Heart left ventricle (tissue), 13 donors: ENCODE data around the gene PARD3.

Source experiments
- CTCF ChIP-seq, 12 donors: fragments of 200-600 bp; sonication (generic) in 4 of 12; IDR thresholded peaks; one replicate each; pipeline versions ENCODE4 v1.5.0 to v1.8.0; 2018 to 2022; ENCODE audit warnings: antibody characterized with exemption in 12 of 12, mild to moderate bottlenecking in 5 of 12
- POLR2A ChIP-seq, 2 donors: fragments of 450-650 bp; IDR thresholded peaks; one replicate each; pipeline ENCODE4 v1.6.1; 2017; ENCODE audit warnings: antibody characterized with exemption in 2 of 2, mild to moderate bottlenecking in 2 of 2, moderate library complexity in 2 of 2
- donor health status: ischemic (EF 13 %, LVEDD 7.1; RV severe dilation, severe dysfunction).
- donor health status: DM: no; HTN: yes; CAD: no.
- donor health status: DM: no; HTN: no; CAD: no.
- donor health status: ischemic (EF 25% LVEDD 6.9; RV normal size, moderate dysfunction).
- donor health status: ischemic (EF 25% LVEDD 5.7; RV mildly dilated, moderate dysfunction).
- donor health status: ischemic (EF 35%, LVEDD 5.7; RV mildly dilated, moderate dysfunction).
- donor health status: nonischemic (EF 11% LVEDD 7.7; RV severe dilation, severe dysfunction).
- donor health status: DM: yes; HTN: yes; CAD: no.
- donor health status: PGD.
- donor health status: ischemic (EF 29% LVEDD 5.4; RV normal size, mild dysfunction).
- donor health status: nonischemic (EF 23%, LVEDD 6.1; RV moderate dilation, normal function).

DNA sequence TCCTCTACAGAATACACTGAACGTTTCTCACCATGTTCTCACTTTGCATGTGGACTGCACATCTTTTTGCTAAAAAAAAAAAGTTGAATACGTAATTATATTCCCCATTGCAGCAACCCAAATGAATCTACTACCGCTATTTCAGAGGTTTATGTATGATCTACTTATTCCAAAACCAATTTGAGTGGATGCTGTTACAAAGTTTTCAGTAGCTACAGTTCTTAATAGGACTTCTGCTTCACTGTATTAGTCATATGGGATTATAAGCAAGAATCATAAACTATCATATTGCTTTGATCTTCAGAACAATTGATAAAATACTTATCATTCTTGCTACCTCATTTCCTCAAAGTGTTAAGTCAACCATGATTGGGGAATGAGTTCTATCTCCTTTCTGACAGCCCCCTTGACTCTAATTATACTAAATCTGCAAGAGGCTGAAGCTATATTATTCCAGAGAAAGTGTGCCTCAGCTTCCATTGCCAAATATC lies 257.0 kb downstream of the PARD3 start:
- no peak for TF ChIP-seq CTCF (IDR thresholded peaks at IDR 0.05)
- TF ChIP-seq POLR2A (IDR thresholded peaks at IDR 0.05), result no peak
